Transverse colon (tissue), 4 donors: ENCODE data around the gene CXXC1. TPM values are rescaled to one million over a fixed set of nuclear protein-coding genes. Genes with fewer than 3 reads are reported as not detected.

Experiments
- DNase-seq: peaks from one replicate; pipeline ENCODE4 v3.0.0-alpha.2; 2019
- H3K27ac ChIP-seq, 4 donors: fragments of 200-600 bp; sonication (generic); 2 replicates each; pipeline ENCODE4 v1.5.1; 2016 to 2018; ENCODE audit warnings: inconsistent platforms in 4 of 4
- H3K27me3 ChIP-seq: fragments of 200-600 bp; sonication (generic); 2 replicates; pipeline ENCODE4 v1.5.1; 2017; ENCODE audit warnings: inconsistent platforms
- H3K36me3 ChIP-seq, 4 donors: fragments of 200-600 bp; sonication (generic); 2 replicates each; pipeline ENCODE4 v1.5.1; 2017 to 2019; ENCODE audit warnings: inconsistent platforms in 4 of 4
- H3K4me1 ChIP-seq, 4 donors: fragments of 200-600 bp; sonication (generic); 2 replicates each; pipeline ENCODE4 v1.5.1; 2017 to 2020; ENCODE audit warnings: inconsistent platforms in 4 of 4
- H3K4me3 ChIP-seq, 4 donors: fragments of 200-600 bp; sonication (generic); 1 replicate in 1 of 4; 2 replicates in 3 of 4; pipeline versions ENCODE4 v1.5.1 to v1.6.1; 2017 to 2019; ENCODE audit warnings: inconsistent platforms in 4 of 4
- H3K9me3 ChIP-seq, 2 donors: fragments of 200-600 bp; sonication (generic); 2 replicates each; pipeline ENCODE4 v1.5.1; 2017 to 2019; ENCODE audit warnings: inconsistent platforms in 2 of 2
- CTCF ChIP-seq, 5 experiments: fragments of 200-600 bp in 3 of 5; fragments of 450-650 bp in 2 of 5; sonication (generic) in 3 of 5; IDR thresholded peaks; 1 replicate in 2 of 5; 2 replicates in 3 of 5; pipeline ENCODE4 v1.5.1; 2016 to 2017; ENCODE audit warnings: antibody characterized with exemption in 5 of 5, inconsistent platforms in 3 of 5, mild to moderate bottlenecking in 2 of 5, moderate library complexity in 1 of 5
- EP300 ChIP-seq: sonication (generic); formaldehyde crosslinking; IDR thresholded peaks from one replicate; pipeline ENCODE4 v1.6.1; 2017; ENCODE audit warnings: antibody characterized with exemption, low read depth
- POLR2A ChIP-seq: fragments of 450-650 bp; IDR thresholded peaks from one replicate; pipeline ENCODE4 v1.6.1; 2016; ENCODE audit warnings: antibody characterized with exemption, mild to moderate bottlenecking, moderate library complexity
- POLR2AphosphoS5 ChIP-seq, 3 donors: sonication (generic); formaldehyde crosslinking; IDR thresholded peaks; one replicate each; pipeline ENCODE4 v1.6.1; 2016; ENCODE audit warnings: antibody characterized with exemption in 3 of 3
- whole genome bisulfite sequencing, 2 donors: methylation state at CpG; one replicate each; pipeline ENCODE4 v1.1.5; 2018; ENCODE audit warnings: low coverage in 1 of 2; 5-methylcytosine and 5-hydroxymethylcytosine counted together
- in situ Hi-C, 4 donors: fragments of 200-750 bp; cut with MboI; loops; one replicate each; pipeline versions ENCODE4 v1.15.0 to v1.15.1; 2017; ENCODE audit warnings: low sequenced_read_pairs in 3 of 4, low pct_ligation_motif_present in 1 of 4, low pct_unique_long_range_greater_than_20kb in 1 of 4
- intact Hi-C: fragments of 100-400 bp; cut with DNase I; formaldehyde crosslinking; loops from one replicate; pipeline ENCODE4 v1.15.1; 2023; ENCODE audit warnings: low total_unique reads
- total RNA-seq, 4 donors: library from RNA; depleted of rRNA; stranded (reverse); fragments of >200 nt; gene quantifications; one replicate each; pipeline ENCODE4 v1.1.0, GENCODE V29; 2016

Gene CXXC1
- total RNA-seq, 4 donors from 2014 or later: 68.9 to 234 (median 117) TPM

GRCh38 chr18:50282521-50283335 is 4.8 kb downstream of the CXXC1 start:
- intact Hi-C loops: no loop called here
- 90 to 93% methylated on average over 8 to 41 of the region's 42 CpGs for WGBS, 2 donors
- in situ Hi-C loops: loop anchor here in 1 of 4 donors (25.0 kb wide), 1 partner anchor 795 kb away; the partner anchor contains the start of genes C18orf32 and RPL17
- no peaks in the 10 kb centered on the region for H3K27me3 ChIP-seq
- DNase-seq: no peak
- peaks cover 16 to 35% (median 27%) of the 10 kb centered on the region in 4 donors for H3K4me1 ChIP-seq
- TF ChIP-seq EP300 (no peak), POLR2A (no peak), CTCF (IDR thresholded peaks at IDR 0.05) (no peak), POLR2AphosphoS5 (IDR thresholded peaks at IDR 0.05) (no peak)
- H3K9me3 ChIP-seq: no peaks in the 10 kb centered on the region
- peak overlapping the region in 1 of 4 donors; percentile 81 for H3K4me3 ChIP-seq
- H3K27ac ChIP-seq: peak overlapping the region in 1 of 4 donors; percentile 98
- peaks cover 0 to 4% (median 0%) of the 10 kb centered on the region in 4 donors for H3K36me3 ChIP-seq

GRCh38 chr18:50281972-50282520 is 5.4 kb downstream of the CXXC1 start:
- WGBS, 2 donors: 37 to 75% methylated on average over 5 to 35 of the region's 35 CpGs
- no peaks in the 10 kb centered on the region for H3K27me3 ChIP-seq
- H3K27ac ChIP-seq: peak overlapping the region; percentile 94 to 98 (median 95)
- in situ Hi-C loops: loop anchor here in 1 of 4 donors (25.0 kb wide), 1 partner anchor 795 kb away; the partner anchor contains the start of genes C18orf32 and RPL17
- peak overlapping the region; percentile 62 to 86 (median 83) for H3K4me3 ChIP-seq
- DNase-seq: no peak
- H3K9me3 ChIP-seq: no peaks in the 10 kb centered on the region
- no peak for TF ChIP-seq EP300
- TF ChIP-seq CTCF (IDR thresholded peaks at IDR 0.05): no peak
- no peak for TF ChIP-seq POLR2A
- TF ChIP-seq POLR2AphosphoS5 (IDR thresholded peaks at IDR 0.05): no peak
- H3K36me3 ChIP-seq: peaks cover 0 to 5% (median under 1%) of the 10 kb centered on the region in 4 donors
- H3K4me1 ChIP-seq: peaks cover 16 to 34% (median 27%) of the 10 kb centered on the region in 4 donors
- intact Hi-C loops: no loop called here

- intact Hi-C loops (no loop called here), in situ Hi-C loops (loop anchor here in 1 of 4 donors (25.0 kb wide), 1 partner anchor 794 kb away; the partner anchor contains the start of genes C18orf32 and RPL17)
- DNase-seq: peak; percentile 97
- Histone ChIP-seq H3K9me3 (no peaks in the 10 kb centered on the region), H3K36me3 (peaks cover 0 to 11% (median 7%) of the 10 kb centered on the region in 4 donors), H3K4me1 (peaks cover 16 to 30% (median 25%) of the 10 kb centered on the region in 4 donors), H3K4me3 (peak within 1 kb of the TSS; percentile 62 to 86 (median 83)), H3K27ac (peak within 1 kb of the TSS; percentile 94 to 98 (median 95)), H3K27me3 (no peaks in the 10 kb centered on the region)
- 1% methylated on average over 58 of the region's 63 CpGs; no CpG with 5 or more reads in 1 of the 2 donors for WGBS, 2 donors
- TF ChIP-seq POLR2A: peak; percentile 96
- TF ChIP-seq EP300: no peak
- TF ChIP-seq CTCF (IDR thresholded peaks at IDR 0.05): peak; percentile 34 to 70 (median 42)
- TF ChIP-seq POLR2AphosphoS5 (IDR thresholded peaks at IDR 0.05): peak; percentile 96 to 97 (median 97)
These were observed 6.1 kb downstream of the CXXC1 start, which contains the start of gene MBD1 for GRCh38 chr18:50281295-50281971. TSS of gene MBD1 (minus strand) at chr18:50281523. CDS start at chr18:50279992, 1,531 bp downstream.
